Measurements from ENCODE around the gene GIT2.
"Not testable (repeated sequence)": the region's sequence is repeated elsewhere in the genome, so short reads cannot be mapped to it uniquely, and the experiment has no call there.

GIT2 gene

DNA sequence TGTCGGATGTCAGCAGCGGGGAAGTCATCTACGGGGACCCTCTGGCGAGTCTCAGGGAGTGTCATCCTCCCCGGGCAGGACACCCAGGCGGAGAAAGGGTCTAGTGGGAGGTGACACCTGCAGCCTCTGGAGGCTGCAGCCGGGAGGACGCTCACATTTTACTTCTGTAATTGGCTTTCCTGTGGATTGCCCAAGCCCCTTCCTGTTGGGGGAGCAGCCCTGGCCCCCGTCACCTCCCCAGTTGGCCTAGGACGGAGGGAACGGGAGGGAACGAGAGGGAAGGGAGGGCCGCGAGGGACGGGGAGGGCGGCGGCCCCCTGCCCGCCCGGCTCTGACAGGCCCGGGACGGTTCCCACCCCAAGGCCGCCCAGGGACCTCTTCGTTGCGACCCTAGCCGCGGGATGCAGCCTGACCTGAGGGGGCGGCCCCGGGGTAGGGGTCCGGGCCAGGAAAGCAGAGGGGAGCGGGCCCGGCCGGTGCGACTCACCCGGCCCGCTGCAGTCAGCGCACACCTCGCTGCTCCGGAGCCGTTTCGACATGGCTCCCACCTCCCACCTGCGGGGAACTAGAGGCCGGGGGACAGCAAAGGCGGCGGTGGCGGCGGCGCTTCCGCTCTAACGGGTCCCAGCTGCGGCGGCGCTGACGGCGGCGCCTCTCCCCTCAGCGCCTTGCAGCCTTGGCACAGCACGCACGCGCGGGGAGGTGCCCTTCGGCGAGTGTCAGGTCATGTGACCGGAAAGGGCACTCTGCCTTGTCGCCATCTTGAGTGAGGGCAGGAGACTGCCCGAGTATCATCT lies at the start of gene GIT2:
Gene GIT2, minus strand, starts transcription at position 683 of the 797 bp plus-strand sequence. Its CDS starts 144 bp downstream, at position 539.
- peak; percentile 96 for DNase-seq

DNA sequence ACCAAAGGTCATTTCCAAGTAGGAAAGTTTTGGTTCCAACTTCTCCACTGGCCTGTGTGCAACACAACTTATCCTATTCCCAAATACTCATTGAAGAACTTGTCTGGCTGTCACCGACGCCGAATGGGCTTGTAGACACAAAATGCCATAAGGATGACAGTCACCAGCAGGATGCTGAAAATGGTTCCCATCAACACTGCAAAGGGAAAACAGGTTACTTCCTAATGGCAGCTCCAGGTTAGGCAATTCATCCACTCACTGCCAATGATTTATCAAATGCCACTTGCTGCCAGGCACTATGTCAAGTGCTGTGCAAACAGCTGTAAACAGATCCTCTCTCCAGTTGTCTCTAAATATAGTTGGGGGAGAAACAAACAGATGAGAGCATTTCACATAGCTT lies 46.1 kb upstream of the GIT2 start:
- DNase-seq: no peak

DNA sequence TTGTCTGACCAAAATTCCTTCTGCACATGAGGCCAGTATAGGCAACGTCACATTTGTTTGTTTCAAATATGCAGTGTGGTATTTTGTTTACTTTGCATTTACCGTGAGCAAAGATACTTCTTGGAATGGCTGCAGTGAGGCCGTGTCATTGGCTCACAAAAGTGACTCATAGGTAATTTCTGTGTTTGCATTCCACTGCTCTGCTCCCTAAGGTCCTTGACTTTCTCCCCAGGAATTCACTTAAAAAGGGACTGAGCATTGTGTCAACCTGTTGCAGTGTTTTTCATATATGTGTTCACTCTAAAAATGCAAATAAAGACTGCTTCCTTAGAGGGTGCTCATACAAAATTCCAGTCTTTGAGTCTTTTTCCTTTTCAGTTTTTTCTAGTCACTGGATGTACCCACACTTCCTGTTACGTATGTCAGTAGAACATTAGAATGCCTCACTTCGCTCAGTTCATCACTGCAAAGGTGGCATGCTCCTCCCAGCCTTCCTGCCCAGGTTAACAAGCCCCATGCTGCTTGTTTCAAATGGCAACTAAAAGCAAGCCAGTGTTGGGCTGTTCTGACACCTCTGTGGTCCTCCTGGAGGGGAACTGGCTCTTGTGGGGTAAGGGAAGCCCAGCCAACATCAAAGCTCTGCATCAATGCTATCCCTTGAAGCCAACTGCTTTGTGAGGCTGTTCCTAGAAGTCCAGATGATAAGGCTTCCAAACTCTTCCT lies 43.1 kb upstream of the GIT2 start:
- DNase-seq: no peak

GRCh38 chr12:110038741-110039084 lies 42.5 kb upstream of the GIT2 start:
- no peak for DNase-seq

DNA sequence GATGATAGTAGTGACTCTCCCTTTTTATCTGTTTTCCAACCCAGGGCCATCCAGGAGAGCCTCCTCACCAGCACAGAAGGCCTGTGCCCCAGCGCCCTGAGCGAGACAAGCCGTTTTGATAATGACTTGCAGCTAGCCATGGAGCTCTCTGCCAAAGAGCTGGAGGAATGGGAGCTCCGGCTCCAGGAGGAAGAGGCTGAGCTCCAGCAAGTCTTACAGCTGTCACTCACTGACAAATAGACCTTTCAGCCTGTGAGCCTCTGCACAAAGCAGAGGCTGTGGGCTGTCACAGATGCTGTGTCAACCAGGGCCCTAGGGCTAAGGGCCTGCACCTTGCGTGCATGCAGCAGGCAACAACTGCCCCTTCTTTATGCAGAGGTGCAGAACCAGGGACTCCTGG lies 41.1 kb upstream of the GIT2 start:
- DNase-seq: no peak

DNA sequence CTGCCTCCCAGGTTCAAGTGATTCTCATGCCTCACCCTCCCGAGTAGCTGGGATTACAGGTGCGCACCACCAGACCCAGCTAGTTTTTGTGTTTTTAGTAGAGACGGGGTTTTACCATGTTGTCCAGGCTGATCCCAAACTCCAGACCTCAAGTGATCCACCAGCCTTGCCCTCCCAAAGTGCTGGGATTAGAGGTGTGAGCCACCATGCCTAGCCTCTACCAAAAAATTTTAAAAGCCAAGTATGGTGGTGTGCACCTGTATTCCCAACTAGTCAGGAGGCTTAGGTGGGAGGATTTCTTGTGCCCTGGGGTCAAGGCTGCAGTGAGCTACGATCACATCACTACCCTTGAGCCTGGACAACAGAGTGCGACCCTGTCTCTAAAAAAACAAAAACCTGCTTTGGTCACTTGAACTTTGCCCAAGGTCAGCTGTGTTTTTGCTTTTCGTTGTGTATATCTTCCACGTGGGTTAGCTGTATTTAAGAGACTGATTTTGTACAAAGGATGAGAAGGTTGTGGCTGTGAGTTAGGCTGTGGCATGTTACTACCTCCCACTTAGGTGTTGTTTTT lies 39.5 kb upstream of the GIT2 start:
- DNase-seq: no peak

DNA sequence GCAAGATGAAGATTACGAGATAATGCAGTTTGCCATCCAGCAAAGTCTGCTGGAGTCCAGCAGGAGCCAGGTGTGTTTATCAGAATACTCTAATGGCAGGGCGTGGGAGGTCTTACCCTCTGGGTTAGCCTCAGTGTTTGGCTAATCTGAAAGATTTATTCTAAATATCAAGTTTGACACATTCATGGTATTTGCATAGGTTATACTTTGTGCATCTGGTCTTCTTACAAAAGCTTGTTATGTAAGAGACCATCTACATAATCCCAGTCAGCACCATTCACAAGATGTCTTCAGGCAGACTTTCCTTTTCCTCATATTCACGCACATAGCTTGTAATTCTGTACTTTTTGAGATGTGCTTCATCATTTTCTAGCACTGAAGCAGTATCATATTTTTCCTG lies 37.7 kb upstream of the GIT2 start:
- DNase-seq: no peak

DNA sequence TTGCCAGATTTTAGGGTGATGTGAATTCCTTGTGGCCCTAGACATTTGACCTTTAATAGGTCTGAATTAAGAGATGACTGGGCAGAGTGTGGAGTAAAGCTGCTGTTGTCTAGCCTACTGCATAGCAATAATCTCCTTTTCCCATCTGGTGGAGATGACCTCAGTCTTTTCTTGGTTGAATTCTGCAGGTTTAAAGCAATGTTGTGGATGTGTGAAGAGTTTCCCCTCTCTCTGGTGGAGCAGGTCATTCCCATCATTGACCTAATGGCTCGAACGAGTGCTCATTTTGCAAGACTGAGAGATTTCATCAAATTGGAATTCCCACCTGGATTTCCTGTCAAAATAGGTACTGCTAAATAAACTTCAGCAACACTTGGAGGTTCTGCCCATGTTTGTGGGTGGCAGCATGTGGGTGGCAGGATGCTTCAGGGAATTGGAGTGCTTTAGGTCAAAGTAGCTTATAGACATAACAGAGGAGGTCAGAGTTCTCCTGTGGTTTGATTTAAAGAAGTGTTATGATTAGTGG lies 33.2 kb upstream of the GIT2 start:
- no peak for DNase-seq

DNA sequence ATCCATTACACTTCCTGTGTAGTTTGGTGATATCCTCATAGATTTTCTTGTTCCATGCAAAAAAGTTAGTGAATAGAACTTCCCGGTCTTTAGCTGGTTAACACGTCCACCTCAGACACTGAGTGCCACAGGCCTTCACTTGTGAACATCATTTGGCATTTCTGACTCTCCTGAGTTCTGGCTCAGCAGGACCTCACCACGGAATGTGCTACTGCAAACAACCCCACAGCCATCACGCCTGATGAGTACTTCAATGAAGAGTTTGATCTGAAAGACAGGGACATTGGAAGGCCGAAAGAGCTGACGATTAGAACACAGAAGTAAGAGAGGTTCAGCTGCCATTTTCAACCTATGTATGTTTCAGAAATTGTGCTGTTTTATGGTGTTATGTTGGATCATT lies 32.2 kb upstream of the GIT2 start:
- no peak for DNase-seq

- DNase-seq: no peak
Observed at GRCh38 chr12:110024051-110024450, 27.9 kb upstream of the GIT2 start.

GRCh38 chr12:110023059-110023980 lies 27.2 kb upstream of the GIT2 start:
- no peak for DNase-seq

DNA sequence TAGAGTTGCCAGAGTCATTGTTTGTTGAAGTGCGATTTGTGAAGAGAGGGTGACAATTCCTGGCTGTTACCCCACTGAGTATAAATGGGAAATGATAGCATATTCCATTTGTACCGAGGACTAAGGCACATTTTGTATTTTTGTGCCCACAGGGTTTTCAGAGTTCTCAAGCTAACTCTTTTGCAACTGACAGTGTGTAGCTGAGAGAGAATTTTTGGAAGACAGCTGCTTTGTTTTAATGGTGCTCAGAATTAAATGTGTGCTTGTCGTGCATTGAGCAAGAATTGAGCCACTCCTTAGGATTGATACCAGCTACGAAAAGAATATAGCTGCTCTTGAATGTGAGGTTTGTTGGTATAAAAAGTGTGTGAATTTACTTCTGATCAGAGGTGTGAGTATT lies 24.8 kb upstream of the GIT2 start:
- DNase-seq: no peak

DNA sequence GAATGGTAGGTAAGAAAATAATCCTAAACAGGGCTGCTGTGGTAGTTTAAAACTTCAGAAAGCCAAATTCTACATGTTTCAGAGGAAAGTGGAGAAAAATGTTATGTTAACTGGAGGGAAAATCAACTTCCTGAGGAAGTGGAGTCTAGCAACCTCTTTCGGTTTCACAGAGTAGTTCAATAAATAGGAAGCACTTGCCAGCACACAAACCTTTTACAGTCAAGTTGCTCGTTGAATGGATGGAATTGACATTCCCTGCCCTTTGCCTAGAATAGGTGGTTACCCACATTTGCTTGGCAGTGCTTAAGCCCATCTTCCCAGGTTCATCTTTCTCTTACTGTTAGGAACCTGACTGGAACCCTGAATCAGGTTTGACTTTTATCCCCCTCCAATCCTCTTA lies 19.0 kb upstream of the GIT2 start:
- DNase-seq: no peak

DNA sequence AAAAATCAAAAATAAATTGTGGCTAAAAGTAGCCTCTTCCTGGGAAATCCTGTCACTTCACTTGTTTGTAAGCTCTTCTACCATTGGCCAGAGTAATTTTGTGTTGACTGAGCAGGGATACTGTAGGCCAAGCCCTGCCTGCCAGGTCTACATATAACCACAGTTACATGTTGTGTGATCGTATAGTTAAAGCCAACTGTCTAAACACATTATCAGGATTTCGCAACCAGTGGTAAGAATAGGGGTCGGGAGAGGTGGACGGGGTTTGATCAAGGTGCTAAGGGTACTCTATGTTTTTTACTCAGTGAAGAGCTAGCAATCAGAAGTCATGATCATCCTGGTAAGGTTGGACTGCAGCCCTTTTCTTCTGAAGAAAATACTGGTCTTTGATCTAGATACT lies 16.5 kb upstream of the GIT2 start:
- DNase-seq: no peak

GRCh38 chr12:110012137-110012536 lies 16.0 kb upstream of the GIT2 start:
- DNase-seq: peak; percentile 80

GRCh38 chr12:110010853-110011723 lies 14.9 kb upstream of the GIT2 start:
- DNase-seq: peak; percentile 18

GRCh38 chr12:110008681-110009398 lies 12.7 kb upstream of the GIT2 start:
- DNase-seq: not testable (repeated sequence)

DNA sequence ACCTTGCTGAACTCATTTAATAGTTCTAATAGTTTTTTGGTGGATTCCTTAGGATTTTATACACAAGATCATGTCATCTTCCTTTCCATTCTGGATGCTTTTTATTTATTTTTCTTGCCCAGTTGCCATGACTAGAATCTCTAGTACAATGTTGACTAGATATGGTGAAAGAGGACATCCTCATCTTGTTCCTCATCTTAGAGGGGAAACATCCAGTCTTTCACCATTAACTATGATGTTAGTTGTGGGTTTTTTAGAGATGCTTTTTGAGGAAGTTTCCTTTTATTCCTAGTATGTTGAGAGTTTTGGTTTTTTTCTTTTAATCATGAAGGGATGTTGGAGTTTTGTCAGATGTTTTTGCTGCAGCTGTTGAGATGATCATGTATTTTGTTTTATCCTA lies 11.7 kb upstream of the GIT2 start:
- DNase-seq: no peak

DNA sequence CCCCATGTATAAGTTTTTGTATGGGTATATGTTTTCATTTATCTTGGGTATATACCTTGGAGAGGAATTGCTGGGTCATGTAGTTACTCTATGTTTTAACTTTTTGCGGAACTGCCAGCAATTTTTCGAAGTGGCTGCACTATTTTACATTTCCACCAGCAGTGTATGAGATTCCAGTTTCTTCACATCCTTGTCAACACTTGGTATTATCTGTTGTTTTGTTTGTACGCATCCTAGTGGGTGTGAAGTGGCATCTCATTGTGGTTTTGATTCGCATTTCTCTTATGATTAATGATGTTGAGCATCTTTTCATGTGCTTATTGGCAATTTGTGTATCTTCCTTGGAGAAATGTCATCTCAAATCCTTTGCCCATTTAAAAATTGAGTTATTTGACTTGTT lies 9.9 kb upstream of the GIT2 start:
- no peak for DNase-seq

DNA sequence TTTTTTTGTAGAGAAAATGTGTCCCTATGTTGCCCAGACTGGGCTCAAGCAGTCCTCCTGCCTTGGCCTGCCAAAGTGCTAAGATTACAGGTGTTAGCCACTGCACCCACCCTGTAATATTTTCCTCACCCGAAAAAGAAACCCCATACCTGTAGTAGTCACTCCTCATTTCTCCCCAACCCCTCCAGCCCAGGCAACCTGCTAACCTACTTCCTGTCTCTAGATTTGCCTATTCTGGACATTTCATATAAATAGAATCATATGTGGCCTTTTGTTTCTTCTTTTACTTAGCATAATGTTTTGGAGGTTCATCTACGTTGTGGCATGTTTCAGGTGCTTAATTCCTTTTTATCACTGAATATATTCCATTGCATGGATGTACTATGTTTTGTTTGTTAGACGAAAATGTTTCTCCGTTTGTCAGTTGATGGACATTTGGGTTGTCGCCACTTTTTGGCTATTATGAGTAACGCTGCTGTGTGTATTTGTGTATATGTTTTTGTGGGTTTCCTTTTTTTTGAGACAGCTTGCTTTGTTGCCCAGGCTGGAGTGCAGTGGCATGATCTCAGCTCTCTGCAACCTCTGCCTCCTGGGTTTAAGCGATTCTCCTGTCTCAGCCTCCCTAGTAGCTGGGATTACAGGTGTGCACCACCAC lies 9.3 kb upstream of the GIT2 start:
- DNase-seq: no peak

DNA sequence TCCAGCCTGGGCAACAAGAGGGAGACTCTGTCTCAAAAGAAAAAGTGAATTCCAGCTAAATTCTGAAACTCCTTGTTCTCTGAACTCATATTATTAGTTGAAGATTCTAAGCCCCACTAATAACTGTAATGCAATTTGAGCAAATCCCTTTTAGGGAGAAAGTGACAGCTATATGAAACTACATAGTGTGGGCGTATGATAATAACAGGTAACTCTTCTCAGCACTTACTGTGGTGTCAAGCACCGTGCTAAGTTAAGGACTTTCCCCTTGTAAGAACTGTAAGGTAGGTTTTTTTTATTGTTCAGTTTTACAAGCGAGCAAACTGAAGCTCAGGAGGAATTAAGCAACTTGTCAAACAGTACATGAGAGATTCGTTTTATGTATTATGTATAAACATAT lies 8.4 kb upstream of the GIT2 start:
- DNase-seq: no peak
